ENCODE data around the gene MTFMT.
"Not testable (repeated sequence)": the region's sequence is repeated elsewhere in the genome, so short reads cannot be mapped to it uniquely, and the experiment has no call there.

MTFMT gene

GRCh38 chr15:65038836-65039235 is 9.4 kb upstream of the MTFMT start:
- DNase-seq (ENCODE audit: low spot score) = no peak

GRCh38 chr15:65038428-65038827 is 9.0 kb upstream of the MTFMT start:
- no peak for DNase-seq (ENCODE audit: low spot score)

GRCh38 chr15:65037309-65037708 is 7.9 kb upstream of the MTFMT start:
- DNase-seq (ENCODE audit: low spot score) = no peak

- no peak for DNase-seq (ENCODE audit: low spot score)
Observed at GRCh38 chr15:65034719-65035118, 5.3 kb upstream of the MTFMT start.

DNA sequence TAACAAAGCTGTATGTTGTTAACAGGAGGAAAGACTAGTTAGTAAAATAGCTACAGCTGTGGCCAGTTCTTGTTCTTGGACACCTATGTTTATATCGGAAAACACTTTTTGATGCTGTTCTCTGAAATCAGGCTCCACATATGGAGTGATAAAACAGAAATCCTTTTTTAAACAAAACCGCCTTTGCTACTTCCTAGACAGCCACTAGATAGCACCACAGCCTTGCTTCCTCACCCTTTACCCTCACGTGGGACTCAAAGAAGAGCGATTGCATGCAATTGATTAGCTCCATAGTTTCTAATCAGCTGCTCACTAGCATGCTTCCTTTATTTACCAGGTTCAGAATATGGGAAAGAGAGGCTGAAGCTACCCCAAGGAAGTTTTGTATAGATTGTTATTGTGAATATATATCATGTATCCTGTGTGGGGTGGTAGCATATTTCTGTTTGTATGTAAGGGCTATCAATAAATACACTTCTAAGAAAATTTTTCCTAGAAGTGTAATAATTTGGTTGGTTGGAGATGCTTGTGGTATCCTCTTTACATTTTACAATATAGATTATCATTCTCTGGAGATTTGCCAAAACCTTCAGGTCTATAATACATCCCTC is 4.3 kb upstream of the MTFMT start:
- DNase-seq (ENCODE audit: low spot score) = peak; percentile 70

GRCh38 chr15:65032801-65033537 is 3.5 kb upstream of the MTFMT start:
- DNase-seq (ENCODE audit: low spot score) = peak; percentile 62

- DNase-seq (ENCODE audit: low spot score) = no peak
Observed at GRCh38 chr15:65029736-65030208, 333 bp upstream of the MTFMT start.

DNA sequence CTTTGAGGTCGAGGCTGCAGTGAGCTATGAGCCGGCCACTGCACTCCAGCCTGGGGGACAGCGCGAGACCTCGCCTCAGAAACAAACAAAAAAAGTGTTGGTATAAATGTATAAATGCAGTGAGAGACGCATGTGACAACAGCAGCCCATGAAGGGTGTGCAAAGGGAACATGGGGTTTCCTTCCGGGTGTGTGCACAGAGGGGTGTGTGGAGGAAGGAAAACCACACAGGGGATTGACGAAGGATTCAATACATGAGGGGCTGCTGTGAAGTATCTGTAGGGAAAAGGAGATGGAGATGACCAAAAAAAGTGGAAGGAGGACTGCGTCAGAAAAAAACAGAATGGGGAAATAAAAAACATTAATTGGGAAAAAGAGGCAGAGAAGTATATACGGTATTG is 1.1 kb downstream of the MTFMT start:
- DNase-seq (ENCODE audit: low spot score) = no peak

GRCh38 chr15:65027593-65027992 is 1.8 kb downstream of the MTFMT start:
- DNase-seq (ENCODE audit: low spot score) = no peak

DNA sequence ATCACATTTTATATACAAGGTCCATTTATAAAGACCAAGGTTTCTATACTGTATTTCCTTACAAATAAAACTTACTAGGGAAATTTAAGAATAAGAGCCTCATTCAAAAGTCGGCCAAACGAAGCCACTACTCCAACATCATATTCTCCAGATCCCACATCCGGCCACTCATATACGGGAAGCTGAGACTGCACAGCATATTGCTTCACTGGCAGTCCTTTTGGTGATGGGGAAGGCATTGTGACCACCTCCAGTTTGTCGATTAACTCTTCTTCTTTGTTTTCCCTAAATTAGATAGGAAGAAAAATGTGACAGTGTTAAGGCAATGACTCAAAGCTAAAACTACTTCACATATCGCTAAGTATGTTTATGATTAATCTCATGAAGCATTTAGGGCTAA is 2.7 kb downstream of the MTFMT start:
- DNase-seq (ENCODE audit: low spot score) = no peak

DNA sequence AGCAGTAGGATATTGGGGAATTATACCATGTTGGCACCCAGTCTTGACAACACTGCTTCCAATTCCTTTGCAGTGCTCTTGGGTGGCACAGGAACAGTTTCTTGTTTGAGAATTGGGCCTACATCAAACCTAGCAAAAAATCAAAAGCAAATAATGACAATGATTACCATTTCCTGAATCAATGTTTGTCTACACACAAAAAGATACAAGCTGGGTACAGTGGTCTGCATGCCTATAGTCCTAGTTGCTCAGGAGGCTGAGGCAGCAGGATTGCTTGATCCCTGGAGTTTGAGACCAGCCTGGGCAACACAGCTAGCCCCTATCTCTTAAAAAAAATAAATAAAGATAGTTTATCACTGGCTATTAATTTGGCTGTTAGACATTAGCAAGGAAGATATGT is 8.0 kb downstream of the MTFMT start:
- no peak for DNase-seq (ENCODE audit: low spot score)

DNA sequence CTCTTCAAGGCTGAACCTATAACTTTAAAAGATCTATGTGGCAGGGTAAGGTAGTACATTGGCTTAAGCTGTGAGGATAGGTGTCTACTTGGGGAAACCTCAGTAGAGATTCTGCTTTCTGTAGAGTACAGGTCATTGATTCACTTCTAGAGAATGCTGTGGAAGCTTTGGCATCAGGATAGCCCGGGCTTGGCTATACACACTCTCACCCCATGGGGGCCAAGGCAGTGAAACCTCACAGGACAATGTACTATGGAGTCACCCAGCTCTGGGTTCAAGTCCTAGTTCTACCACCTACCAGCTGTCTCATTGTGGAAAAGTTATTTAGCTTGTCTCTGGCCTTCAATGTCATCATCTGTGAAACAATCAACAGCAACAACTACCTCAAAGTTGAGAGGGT is 9.0 kb downstream of the MTFMT start:
- no peak for DNase-seq (ENCODE audit: low spot score)

DNA sequence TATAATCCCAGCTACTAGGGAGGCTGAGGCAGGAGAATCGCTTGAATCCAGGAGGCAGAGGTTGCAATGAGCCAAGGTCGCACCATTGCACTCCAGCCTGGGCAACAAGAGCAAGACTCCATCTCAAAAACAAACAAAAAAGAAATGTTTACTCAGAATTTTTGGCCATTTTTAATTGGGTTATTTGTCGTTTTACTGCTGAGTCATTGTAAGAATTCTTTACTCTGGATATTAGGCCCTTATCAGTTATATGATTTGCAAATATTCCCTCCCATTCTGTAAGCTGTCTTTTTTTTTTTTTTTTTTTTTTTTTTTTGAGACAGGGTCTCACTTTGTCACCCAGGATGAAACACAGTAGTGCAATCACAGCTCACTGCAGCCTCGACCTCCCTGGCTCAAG is 18.2 kb downstream of the MTFMT start:
- DNase-seq (ENCODE audit: low spot score) = not testable (repeated sequence)

- peak; percentile 19 for DNase-seq (ENCODE audit: low spot score)
Observed at GRCh38 chr15:65008983-65009382, 20.5 kb downstream of the MTFMT start.

DNA sequence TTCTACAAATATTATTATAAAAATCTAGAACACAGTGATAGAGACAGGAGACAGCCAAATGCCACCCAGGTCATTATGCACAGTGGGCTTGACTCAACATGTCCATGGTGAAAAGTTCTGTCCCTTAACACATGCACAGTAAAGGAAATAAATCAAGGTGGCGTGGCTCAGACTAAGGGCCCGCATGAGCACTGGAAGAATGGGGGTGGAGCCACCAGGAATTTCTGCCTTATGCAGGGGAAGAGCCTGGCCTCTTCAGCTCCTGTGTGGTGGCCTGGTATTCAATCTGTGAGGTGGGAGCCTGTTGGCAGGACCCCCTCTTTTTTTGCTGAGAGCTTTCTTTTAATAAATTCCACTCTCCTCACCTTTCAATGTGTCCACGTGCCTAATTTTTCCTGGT is 22.6 kb downstream of the MTFMT start:
- DNase-seq (ENCODE audit: low spot score) = no peak

GRCh38 chr15:65004993-65005392 is 24.4 kb downstream of the MTFMT start:
- no peak for DNase-seq (ENCODE audit: low spot score)

DNA sequence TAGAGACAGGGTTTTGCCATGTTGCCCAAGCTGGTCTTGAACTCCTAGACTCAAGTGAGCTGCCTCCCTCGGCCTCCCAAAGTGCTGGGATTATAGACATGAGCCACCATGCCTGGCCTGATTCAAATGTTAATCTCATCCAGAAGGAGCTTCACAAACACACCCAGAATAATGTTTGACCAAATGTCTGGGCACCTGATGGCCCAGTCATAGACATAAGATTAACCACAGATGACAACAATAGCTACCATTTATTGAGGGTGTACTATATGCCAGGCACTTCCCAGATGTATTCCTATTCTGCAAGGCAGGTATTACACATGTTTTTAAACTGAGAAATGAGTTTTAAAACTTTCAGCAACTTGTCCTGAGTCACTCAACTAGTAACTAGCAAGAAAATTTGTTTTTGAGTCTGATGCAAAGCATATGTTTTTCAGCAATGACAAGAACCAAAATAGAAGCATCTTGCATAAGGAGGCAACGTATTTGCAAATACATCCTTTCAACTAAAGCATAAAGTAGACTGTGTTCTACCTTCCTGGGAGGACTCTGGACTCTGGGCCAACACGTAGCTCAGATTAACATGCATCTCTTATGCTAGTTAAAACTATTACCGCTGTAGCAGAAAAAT is 31.6 kb downstream of the MTFMT start:
- DNase-seq (ENCODE audit: low spot score) = peak; percentile 17

GRCh38 chr15:64997066-64997465 is 32.4 kb downstream of the MTFMT start:
- no peak for DNase-seq (ENCODE audit: low spot score)

DNA sequence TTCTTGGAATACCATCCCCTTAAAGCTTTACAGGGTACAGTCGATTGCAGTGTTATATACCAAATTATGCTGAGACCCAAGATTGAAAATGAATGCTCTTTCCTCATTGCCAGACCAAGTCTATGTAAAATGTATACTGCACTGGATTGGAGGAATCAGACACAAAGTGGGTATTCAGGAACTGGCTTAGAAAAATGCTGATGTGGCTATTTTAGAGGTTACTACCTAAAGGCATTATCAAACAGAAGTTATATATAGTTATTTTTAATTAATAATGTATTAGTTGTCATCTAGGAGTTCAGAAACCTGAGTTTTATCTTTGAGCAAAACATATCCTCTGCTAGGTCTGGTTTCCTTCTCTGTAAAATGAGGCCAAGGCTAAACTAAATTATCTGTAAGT is 36.1 kb downstream of the MTFMT start:
- no peak for DNase-seq (ENCODE audit: low spot score)

DNA sequence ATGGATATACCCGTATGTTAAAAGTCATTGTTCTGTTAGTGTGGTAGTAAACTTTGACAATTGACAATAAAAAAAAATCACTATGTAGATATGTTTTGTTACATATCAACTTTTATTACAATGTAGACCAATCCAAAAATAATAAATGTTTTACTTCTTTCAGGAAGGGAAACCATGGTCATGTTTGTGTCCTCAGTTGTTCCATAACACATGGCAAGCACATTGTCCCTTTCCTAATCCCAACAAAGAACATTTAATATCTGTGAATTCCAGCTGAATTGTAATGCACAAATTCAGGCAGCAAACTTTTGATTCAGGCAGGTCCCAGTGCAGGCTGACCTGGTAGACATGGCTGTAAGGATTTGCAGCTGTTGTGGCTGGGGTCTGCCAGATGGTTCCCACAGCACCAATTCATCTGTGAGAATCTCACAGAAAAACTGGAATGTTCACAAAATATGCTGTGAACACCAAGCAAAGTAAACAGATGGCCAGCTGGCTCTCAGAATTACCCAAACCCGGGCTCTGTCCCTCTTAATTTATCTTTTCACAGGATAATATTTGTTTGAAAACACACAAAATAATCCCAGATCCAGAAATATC is 37.8 kb downstream of the MTFMT start:
- no peak for DNase-seq (ENCODE audit: low spot score)

GRCh38 chr15:64990168-64990470 is 39.3 kb downstream of the MTFMT start:
- no peak for DNase-seq (ENCODE audit: low spot score)

DNA sequence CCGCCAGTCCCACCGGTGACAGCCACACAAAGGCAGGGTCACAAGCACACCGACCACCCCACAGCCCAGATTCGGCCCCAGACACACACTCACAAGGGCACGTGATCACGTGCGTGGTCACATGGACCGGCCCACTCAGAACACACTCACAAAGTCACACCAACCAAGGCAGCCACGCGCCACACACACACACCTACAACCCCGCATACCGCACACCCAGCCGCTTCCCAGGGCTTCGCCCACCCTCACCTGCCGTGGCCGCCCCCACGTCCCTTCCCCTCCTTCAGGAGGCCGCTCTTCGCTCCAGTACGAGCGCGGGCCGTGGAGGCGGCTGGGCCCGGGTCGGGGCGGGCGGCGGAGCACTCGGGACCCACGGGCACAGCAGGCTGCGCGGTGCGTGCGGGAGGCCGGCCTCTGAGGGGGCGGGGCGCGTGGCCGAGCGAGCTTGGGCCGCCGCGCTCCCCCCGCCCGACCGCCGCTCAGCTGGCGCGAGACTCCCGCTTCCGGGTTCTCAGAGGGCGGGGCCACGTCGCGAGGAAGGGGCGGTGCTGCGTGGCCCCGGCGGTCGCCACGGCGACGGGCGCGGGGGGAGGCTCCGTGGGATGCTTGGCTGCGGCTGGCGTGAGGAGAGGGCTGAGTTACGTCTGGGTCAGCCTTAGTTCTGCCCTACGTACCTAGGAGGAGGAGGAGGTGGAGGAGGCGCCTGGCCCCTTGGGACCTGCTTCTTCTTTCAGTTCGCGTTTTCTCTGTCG is 39.8 kb downstream of the MTFMT start, which contains the start of gene SPG21:
SPG21 (minus strand) TSS at position 499 of the 752 bp plus-strand sequence. CDS start 6,345 bp downstream, outside the sequence.
- peak; percentile 97 for DNase-seq (ENCODE audit: low spot score)
